NT2/D1 (cell line): ENCODE results near the gene THAP11.
A peak's percentile ranks its signal among the peaks of the same experiment; 100 is the strongest.

Experiments
- DNase-seq: peaks from one replicate; pipeline ENCODE4 v3.0.0-alpha.2; 2011; ENCODE audit warnings: low read depth, low spot score
- H3K27me3 ChIP-seq: 2 replicates; pipeline ENCODE4 v1.6.0; 2011; ENCODE audit warnings: mild to moderate bottlenecking; ENCODE audit not compliant: insufficient read length, insufficient read depth
- H3K36me3 ChIP-seq: 2 replicates; pipeline ENCODE4 v1.6.1; 2011; ENCODE audit warnings: mild to moderate bottlenecking, low read length, mixed read lengths; ENCODE audit not compliant: insufficient read depth, insufficient read length
- H3K4me1 ChIP-seq: 2 replicates; pipeline ENCODE4 v1.5.1; 2011; ENCODE audit not compliant: insufficient read depth, insufficient read length
- H3K4me3 ChIP-seq: 2 replicates; pipeline ENCODE4 v1.5.1; 2011; ENCODE audit warnings: low read depth; ENCODE audit not compliant: insufficient read length
- H3K9ac ChIP-seq: 2 replicates; pipeline ENCODE4 v1.6.0; 2011; ENCODE audit warnings: low read depth; ENCODE audit not compliant: insufficient read length
- H3K9me3 ChIP-seq: 2 replicates; pipeline ENCODE4 v1.5.1; 2011; ENCODE audit warnings: mild to moderate bottlenecking, low read length; ENCODE audit not compliant: insufficient read depth
- SUZ12 ChIP-seq: IDR thresholded peaks from 2 replicates; pipeline ENCODE4 v1.6.1; 2011; ENCODE audit not compliant: insufficient read length, insufficient read depth; ENCODE audit errors: extremely low read depth
- YY1 ChIP-seq: IDR thresholded peaks from 2 replicates; pipeline ENCODE4 v1.6.1; 2011; ENCODE audit not compliant: insufficient read length, insufficient read depth
- ZNF274 ChIP-seq: IDR thresholded peaks from 2 replicates; pipeline ENCODE4 v1.6.1; 2011; ENCODE audit warnings: mild to moderate bottlenecking, low read depth, low read length

The THAP11 gene

DNA sequence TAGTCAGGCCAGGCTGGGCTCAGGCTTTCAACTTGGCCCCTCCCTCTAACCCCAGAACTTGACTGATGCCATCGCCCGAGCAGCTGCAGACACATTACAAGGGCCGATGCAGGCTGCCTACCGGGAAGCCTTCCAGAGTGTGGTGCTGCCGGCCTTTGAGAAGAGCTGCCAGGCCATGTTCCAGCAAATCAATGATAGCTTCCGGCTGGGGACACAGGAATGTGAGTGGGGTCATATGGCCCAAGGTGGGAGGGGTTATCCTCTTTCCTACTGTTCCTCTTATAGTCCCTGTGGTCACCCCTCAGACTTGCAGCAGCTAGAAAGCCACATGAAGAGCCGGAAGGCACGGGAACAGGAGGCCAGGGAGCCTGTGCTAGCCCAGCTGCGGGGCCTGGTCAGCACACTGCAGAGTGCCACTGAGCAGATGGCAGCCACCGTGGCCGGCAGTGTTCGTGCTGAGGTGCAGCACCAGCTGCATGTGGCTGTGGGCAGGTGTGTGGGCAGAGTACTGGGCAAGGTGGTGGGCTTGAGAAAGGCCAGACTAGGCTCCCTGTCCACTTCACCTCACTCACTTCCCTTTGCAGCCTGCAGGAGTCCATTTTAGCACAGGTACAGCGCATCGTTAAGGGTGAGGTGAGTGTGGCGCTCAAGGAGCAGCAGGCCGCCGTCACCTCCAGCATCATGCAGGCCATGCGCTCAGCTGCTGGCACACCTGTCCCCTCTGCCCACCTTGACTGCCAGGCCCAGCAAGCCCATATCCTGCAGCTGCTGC, 40.4 kb downstream of the THAP11 start:
- Histone ChIP-seq H3K4me1 (peaks cover 16% of the 10 kb centered on the region), H3K9ac (no peak overlapping the region), H3K36me3 (peaks cover 79% of the 10 kb centered on the region), H3K4me3 (no peak overlapping the region), H3K9me3 (no peaks in the 10 kb centered on the region), H3K27me3 (no peaks in the 10 kb centered on the region)
- DNase-seq: no peak
- TF ChIP-seq SUZ12 (no peak), YY1 (no peak), ZNF274 (no peak)

DNA sequence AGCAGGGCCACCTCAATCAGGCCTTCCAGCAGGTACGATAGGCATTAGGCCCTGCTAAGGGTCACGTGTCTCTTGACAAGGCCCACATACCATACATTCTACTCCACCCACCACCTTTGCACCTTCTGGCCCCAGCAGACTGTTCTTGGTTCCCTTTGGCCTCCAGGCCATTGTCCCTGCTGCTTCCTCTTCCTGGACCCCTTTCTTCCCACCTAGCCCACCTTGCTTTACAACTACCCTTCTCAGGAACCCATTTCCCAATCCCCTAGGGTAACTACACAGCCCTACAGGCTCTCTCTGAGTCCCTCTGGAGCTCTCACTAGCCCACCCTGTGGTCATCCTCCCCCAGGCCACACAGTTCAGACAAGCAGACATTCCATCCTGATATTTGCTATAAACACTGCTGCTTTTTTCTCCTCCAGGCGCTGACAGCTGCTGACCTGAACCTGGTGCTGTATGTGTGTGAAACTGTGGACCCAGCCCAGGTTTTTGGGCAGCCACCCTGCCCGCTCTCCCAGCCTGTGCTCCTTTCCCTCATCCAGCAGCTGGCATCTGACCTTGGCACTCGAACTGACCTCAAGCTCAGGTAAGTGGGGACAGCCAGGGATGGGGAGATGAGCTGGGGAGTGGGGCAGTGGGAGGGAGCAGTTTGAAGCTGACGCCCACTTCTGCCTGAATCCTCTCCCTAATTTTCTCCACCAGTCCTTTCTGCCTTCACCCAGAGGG, 41.2 kb downstream of the THAP11 start:
- peaks cover 71% of the 10 kb centered on the region for H3K36me3 ChIP-seq
- H3K4me3 ChIP-seq: no peak overlapping the region
- DNase-seq: no peak
- H3K9ac ChIP-seq: peak overlapping the region; percentile 44
- H3K27me3 ChIP-seq: no peaks in the 10 kb centered on the region
- peaks cover 17% of the 10 kb centered on the region for H3K4me1 ChIP-seq
- no peaks in the 10 kb centered on the region for H3K9me3 ChIP-seq
- no peak for TF ChIP-seq SUZ12
- no peak for TF ChIP-seq YY1
- no peak for TF ChIP-seq ZNF274

DNA sequence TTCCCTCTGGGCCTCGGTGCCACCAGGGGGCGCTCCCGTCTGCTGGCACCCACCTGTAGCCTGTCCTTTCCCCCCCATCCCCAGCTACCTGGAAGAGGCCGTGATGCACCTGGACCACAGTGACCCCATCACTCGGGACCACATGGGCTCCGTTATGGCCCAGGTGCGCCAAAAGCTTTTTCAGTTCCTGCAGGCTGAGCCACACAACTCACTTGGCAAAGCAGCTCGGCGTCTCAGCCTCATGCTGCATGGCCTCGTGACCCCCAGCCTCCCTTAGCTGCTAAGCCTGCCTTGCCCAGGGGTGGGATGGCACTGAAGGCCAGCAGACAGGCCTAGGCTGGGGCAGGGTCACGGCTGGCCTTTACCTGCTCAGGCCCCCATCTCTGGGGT, 41.7 kb downstream of the THAP11 start:
- no peaks in the 10 kb centered on the region for H3K9me3 ChIP-seq
- H3K36me3 ChIP-seq: peaks cover 66% of the 10 kb centered on the region
- TF ChIP-seq ZNF274: no peak
- TF ChIP-seq YY1: no peak
- no peak for TF ChIP-seq SUZ12
- H3K4me1 ChIP-seq: peaks cover 20% of the 10 kb centered on the region
- peak overlapping the region; percentile 50 for H3K9ac ChIP-seq
- no peak for DNase-seq
- no peaks in the 10 kb centered on the region for H3K27me3 ChIP-seq
- H3K4me3 ChIP-seq: no peak overlapping the region

DNA sequence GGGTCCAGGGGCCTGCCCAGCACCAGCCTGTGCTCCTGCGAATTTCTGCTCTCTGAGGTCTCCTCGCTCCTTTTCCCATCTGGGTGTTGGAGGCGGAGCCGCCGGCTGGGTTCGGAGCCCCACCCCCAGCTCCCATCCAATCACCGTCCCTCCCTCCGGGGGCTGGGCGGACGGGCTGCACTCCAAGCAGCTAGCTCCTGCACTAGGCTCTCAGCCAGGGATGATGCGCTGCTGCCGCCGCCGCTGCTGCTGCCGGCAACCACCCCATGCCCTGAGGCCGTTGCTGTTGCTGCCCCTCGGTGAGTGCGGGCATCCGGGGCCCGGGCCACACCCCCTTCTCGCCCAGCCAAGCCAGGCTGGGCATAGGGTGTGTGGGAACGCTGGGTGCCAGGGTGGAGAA, 42.6 kb downstream of the THAP11 start, which contains the start of gene NRN1L:
NRN1L (plus strand) TSS at position 202 of the 400 bp plus-strand sequence; CDS start at position 221, 19 bp downstream.
- Histone ChIP-seq H3K36me3 (peaks cover 57% of the 10 kb centered on the region), H3K4me1 (peaks cover 20% of the 10 kb centered on the region), H3K9ac (peak within 1 kb of the TSS; percentile 66), H3K4me3 (peak within 1 kb of the TSS; percentile 24), H3K27me3 (no peaks in the 10 kb centered on the region), H3K9me3 (no peaks in the 10 kb centered on the region)
- peak; percentile 86 for DNase-seq
- TF ChIP-seq ZNF274: no peak
- TF ChIP-seq YY1: no peak
- TF ChIP-seq SUZ12: no peak

DNA sequence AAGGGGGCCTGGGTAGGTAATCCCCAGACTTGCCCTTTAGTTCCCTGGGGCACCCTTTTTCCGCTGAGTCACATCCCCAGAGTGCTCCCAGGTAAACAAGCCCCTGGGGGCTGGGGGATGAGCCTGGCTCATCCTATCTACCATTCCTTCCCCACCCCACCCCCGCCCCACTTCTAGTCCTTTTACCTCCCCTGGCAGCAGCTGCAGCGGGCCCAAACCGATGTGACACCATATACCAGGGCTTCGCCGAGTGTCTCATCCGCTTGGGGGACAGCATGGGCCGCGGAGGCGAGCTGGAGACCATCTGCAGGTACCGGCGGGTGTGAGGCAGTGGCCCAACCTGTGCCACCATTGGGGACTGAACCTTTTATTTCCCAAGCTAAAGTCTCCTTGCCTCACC, 43.4 kb downstream of the THAP11 start:
- Histone ChIP-seq H3K27me3 (no peaks in the 10 kb centered on the region), H3K9ac (peak overlapping the region; percentile 66), H3K4me1 (peaks cover 20% of the 10 kb centered on the region), H3K36me3 (peaks cover 49% of the 10 kb centered on the region), H3K9me3 (no peaks in the 10 kb centered on the region), H3K4me3 (no peak overlapping the region)
- no peak for DNase-seq
- TF ChIP-seq ZNF274 (no peak), SUZ12 (no peak), YY1 (no peak)

DNA sequence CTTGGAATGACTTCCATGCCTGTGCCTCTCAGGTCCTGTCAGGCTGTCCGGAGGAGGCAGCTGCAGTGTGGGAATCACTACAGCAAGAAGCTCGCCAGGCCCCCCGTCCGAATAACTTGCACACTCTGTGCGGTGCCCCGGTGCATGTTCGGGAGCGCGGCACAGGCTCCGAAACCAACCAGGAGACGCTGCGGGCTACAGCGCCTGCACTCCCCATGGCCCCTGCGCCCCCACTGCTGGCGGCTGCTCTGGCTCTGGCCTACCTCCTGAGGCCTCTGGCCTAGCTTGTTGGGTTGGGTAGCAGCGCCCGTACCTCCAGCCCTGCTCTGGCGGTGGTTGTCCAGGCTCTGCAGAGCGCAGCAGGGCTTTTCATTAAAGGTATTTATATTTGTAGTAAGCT, 43.9 kb downstream of the THAP11 start:
- peak overlapping the region; percentile 15 for H3K9ac ChIP-seq
- TF ChIP-seq SUZ12 (no peak), ZNF274 (no peak), YY1 (no peak)
- DNase-seq: no peak
- H3K9me3 ChIP-seq: no peaks in the 10 kb centered on the region
- H3K4me1 ChIP-seq: peaks cover 20% of the 10 kb centered on the region
- no peak overlapping the region for H3K4me3 ChIP-seq
- no peaks in the 10 kb centered on the region for H3K27me3 ChIP-seq
- peaks cover 44% of the 10 kb centered on the region for H3K36me3 ChIP-seq

DNA sequence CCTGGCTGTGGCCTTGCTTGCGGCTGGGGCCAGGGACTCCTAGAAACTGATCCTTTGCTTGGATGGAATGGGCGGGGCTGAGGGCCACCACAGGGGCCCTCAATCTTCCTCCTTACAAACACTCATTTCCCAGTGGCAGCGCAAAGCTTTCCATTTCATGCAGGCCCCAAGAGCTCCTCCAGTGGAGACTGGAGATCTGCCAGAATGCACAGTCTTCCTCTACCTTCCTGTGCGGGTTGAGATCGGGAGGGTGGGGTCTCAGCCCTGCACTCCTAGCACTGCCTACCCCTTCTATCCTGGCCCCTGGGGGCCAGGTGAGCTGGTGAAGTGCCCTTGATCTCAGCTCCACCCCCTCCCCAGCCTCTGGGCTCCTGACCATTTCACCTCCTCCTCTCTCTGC, 44.3 kb downstream of the THAP11 start:
- H3K36me3 ChIP-seq: peaks cover 40% of the 10 kb centered on the region
- no peaks in the 10 kb centered on the region for H3K9me3 ChIP-seq
- no peak overlapping the region for H3K4me3 ChIP-seq
- no peak for TF ChIP-seq SUZ12
- H3K9ac ChIP-seq: peak overlapping the region; percentile 15
- H3K27me3 ChIP-seq: no peaks in the 10 kb centered on the region
- DNase-seq: no peak
- H3K4me1 ChIP-seq: peaks cover 20% of the 10 kb centered on the region
